ENCODE measurements around the gene CFAP99.

CFAP99 gene

GRCh38 chr4:2451821-2452785 lies 33.3 kb downstream of the CFAP99 start:
- no peak; the same call in 2 of the 3 replicates for ATAC-seq
- TF ChIP-seq ZNF565 (CRISPR knock-in tag; conservative IDR thresholded peaks at IDR 0.05; ENCODE audit: low read depth): no peak
- TF ChIP-seq ZNF70 (CRISPR knock-in tag; IDR thresholded peaks at IDR 0.05): no peak
- TF ChIP-seq ZC3H10 (CRISPR knock-in tag; IDR thresholded peaks at IDR 0.05): no peak
- no peak for TF ChIP-seq GLIS3 (CRISPR knock-in tag; IDR thresholded peaks at IDR 0.05)

DNA sequence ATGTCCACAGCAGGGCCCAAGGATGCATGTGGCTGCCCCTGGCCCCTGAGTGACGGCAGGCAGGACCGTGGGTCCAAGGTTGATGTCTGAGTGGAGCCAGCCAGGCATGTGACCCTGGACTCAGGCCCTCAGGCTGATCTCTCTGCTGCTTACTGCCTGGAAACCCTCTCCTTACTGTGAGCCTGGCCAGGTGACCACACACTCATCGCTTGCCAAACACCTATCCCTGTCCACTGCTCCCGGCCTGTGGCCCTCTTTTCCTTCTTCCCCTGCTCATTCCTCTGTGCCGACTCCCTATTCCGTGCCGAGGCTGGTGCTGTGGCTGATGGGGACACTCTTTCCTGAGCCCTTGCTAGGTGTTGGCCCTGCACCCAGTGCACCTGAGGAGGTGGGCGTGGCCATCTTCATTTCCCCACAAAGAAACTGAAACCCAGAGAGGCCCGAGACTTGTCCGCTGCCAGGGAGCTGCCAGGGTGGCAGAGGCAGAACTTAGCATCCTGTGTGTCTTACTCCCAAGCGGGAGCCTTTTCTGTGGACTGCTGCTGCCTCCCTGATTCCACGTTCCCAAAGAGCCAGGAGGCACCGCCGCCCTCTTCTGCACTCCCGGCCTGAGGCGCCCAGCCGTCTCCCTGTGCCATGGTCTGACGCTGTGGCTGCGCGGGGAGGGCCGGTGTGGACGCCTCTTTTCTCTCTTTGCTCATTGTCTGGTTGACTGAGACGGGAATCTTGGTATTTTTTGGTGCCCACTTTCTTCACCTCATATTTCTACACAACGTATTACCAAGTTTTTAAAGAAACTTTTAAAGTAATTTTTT lies 38.9 kb downstream of the CFAP99 start:
- no peak for TF ChIP-seq ZFP30 (CRISPR knock-in tag; IDR thresholded peaks at IDR 0.05)
- no peak for TF ChIP-seq TOX (CRISPR knock-in tag; IDR thresholded peaks at IDR 0.05; ENCODE audit: borderline replicate concordance)
- no peak for TF ChIP-seq ZNF8 (CRISPR knock-in tag; IDR thresholded peaks at IDR 0.05)
- no peak for TF ChIP-seq ESRRG (CRISPR knock-in tag; IDR thresholded peaks at IDR 0.05)
- TF ChIP-seq, protein P1, sequence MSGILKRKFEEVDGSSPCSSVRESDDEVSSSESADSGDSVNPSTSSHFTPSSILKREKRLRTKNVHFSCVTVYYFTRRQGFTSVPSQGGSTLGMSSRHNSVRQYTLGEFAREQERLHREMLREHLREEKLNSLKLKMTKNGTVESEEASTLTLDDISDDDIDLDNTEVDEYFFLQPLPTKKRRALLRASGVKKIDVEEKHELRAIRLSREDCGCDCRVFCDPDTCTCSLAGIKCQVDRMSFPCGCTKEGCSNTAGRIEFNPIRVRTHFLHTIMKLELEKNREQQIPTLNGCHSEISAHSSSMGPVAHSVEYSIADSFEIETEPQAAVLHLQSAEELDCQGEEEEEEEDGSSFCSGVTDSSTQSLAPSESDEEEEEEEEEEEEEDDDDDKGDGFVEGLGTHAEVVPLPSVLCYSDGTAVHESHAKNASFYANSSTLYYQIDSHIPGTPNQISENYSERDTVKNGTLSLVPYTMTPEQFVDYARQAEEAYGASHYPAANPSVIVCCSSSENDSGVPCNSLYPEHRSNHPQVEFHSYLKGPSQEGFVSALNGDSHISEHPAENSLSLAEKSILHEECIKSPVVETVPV (CRISPR knock-in tag; IDR thresholded peaks at IDR 0.05): no peak
- no peak for TF ChIP-seq OSR1 (CRISPR knock-in tag; IDR thresholded peaks at IDR 0.05)
- TF ChIP-seq, protein P2, sequence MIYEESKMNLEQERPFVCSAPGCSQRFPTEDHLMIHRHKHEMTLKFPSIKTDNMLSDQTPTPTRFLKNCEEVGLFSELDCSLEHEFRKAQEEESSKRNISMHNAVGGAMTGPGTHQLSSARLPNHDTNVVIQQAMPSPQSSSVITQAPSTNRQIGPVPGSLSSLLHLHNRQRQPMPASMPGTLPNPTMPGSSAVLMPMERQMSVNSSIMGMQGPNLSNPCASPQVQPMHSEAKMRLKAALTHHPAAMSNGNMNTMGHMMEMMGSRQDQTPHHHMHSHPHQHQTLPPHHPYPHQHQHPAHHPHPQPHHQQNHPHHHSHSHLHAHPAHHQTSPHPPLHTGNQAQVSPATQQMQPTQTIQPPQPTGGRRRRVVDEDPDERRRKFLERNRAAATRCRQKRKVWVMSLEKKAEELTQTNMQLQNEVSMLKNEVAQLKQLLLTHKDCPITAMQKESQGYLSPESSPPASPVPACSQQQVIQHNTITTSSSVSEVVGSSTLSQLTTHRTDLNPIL (CRISPR knock-in tag; IDR thresholded peaks at IDR 0.05; ENCODE audit: low read depth): no peak
- no peak for TF ChIP-seq ZFP3 (CRISPR knock-in tag; IDR thresholded peaks at IDR 0.05)
- no peak for TF ChIP-seq SNAI2 (CRISPR knock-in tag; IDR thresholded peaks at IDR 0.05)
- TF ChIP-seq RARB (CRISPR knock-in tag; IDR thresholded peaks at IDR 0.05): no peak
- no peak for TF ChIP-seq PATZ1 (CRISPR knock-in tag; IDR thresholded peaks at IDR 0.05; ENCODE audit: borderline replicate concordance)
- ATAC-seq: no peak

- ATAC-seq: no peak
- TF ChIP-seq PATZ1 (CRISPR knock-in tag; IDR thresholded peaks at IDR 0.05; ENCODE audit: borderline replicate concordance): no peak
- no peak for TF ChIP-seq SNAI2 (CRISPR knock-in tag; IDR thresholded peaks at IDR 0.05)
- TF ChIP-seq RARB (CRISPR knock-in tag; IDR thresholded peaks at IDR 0.05): no peak
- TF ChIP-seq CSDC2 (CRISPR knock-in tag; IDR thresholded peaks at IDR 0.05): no peak
- TF ChIP-seq TCF4 (CRISPR knock-in tag; IDR thresholded peaks at IDR 0.05; ENCODE audit: borderline replicate concordance): no peak
- no peak for TF ChIP-seq ZFP3 (CRISPR knock-in tag; IDR thresholded peaks at IDR 0.05)
- no peak for TF ChIP-seq ARNTL (CRISPR knock-in tag; IDR thresholded peaks at IDR 0.05; ENCODE audit: borderline replicate concordance, low read depth)
- no peak for TF ChIP-seq ZFP30 (CRISPR knock-in tag; IDR thresholded peaks at IDR 0.05)
- TF ChIP-seq, protein P3, sequence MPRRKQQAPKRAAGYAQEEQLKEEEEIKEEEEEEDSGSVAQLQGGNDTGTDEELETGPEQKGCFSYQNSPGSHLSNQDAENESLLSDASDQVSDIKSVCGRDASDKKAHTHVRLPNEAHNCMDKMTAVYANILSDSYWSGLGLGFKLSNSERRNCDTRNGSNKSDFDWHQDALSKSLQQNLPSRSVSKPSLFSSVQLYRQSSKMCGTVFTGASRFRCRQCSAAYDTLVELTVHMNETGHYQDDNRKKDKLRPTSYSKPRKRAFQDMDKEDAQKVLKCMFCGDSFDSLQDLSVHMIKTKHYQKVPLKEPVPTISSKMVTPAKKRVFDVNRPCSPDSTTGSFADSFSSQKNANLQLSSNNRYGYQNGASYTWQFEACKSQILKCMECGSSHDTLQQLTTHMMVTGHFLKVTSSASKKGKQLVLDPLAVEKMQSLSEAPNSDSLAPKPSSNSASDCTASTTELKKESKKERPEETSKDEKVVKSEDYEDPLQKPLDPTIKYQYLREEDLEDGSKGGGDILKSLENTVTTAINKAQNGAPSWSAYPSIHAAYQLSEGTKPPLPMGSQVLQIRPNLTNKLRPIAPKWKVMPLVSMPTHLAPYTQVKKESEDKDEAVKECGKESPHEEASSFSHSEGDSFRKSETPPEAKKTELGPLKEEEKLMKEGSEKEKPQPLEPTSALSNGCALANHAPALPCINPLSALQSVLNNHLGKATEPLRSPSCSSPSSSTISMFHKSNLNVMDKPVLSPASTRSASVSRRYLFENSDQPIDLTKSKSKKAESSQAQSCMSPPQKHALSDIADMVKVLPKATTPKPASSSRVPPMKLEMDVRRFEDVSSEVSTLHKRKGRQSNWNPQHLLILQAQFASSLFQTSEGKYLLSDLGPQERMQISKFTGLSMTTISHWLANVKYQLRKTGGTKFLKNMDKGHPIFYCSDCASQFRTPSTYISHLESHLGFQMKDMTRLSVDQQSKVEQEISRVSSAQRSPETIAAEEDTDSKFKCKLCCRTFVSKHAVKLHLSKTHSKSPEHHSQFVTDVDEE (CRISPR knock-in tag; IDR thresholded peaks at IDR 0.05): no peak
- no peak for TF ChIP-seq GLIS3 (CRISPR knock-in tag; IDR thresholded peaks at IDR 0.05)
- TF ChIP-seq ZNF565 (CRISPR knock-in tag; conservative IDR thresholded peaks at IDR 0.05; ENCODE audit: low read depth): no peak
- no peak for TF ChIP-seq PPARA (CRISPR knock-in tag; IDR thresholded peaks at IDR 0.05; ENCODE audit: borderline replicate concordance)
- no peak for TF ChIP-seq OSR1 (CRISPR knock-in tag; IDR thresholded peaks at IDR 0.05)
- TF ChIP-seq TOX (CRISPR knock-in tag; IDR thresholded peaks at IDR 0.05; ENCODE audit: borderline replicate concordance): no peak
- TF ChIP-seq, protein P4, sequence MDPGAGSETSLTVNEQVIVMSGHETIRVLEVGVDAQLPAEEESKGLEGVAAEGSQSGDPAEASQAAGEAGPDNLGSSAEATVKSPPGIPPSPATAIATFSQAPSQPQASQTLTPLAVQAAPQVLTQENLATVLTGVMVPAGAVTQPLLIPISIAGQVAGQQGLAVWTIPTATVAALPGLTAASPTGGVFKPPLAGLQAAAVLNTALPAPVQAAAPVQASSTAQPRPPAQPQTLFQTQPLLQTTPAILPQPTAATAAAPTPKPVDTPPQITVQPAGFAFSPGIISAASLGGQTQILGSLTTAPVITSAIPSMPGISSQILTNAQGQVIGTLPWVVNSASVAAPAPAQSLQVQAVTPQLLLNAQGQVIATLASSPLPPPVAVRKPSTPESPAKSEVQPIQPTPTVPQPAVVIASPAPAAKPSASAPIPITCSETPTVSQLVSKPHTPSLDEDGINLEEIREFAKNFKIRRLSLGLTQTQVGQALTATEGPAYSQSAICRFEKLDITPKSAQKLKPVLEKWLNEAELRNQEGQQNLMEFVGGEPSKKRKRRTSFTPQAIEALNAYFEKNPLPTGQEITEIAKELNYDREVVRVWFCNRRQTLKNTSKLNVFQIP (CRISPR knock-in tag; IDR thresholded peaks at IDR 0.05; ENCODE audit: borderline replicate concordance, low read depth): no peak
- TF ChIP-seq ZNF8 (CRISPR knock-in tag; IDR thresholded peaks at IDR 0.05): no peak
- TF ChIP-seq ISL1 (CRISPR knock-in tag; IDR thresholded peaks at IDR 0.05): no peak
Measured at GRCh38 chr4:2458546-2459491, 40.1 kb downstream of the CFAP99 start.

All from SK-N-SH treated with all-trans-retinoic acid at 6 μM for 48 hours (cell line).